ENCODE results near the gene ADNP.

ADNP gene

DNA sequence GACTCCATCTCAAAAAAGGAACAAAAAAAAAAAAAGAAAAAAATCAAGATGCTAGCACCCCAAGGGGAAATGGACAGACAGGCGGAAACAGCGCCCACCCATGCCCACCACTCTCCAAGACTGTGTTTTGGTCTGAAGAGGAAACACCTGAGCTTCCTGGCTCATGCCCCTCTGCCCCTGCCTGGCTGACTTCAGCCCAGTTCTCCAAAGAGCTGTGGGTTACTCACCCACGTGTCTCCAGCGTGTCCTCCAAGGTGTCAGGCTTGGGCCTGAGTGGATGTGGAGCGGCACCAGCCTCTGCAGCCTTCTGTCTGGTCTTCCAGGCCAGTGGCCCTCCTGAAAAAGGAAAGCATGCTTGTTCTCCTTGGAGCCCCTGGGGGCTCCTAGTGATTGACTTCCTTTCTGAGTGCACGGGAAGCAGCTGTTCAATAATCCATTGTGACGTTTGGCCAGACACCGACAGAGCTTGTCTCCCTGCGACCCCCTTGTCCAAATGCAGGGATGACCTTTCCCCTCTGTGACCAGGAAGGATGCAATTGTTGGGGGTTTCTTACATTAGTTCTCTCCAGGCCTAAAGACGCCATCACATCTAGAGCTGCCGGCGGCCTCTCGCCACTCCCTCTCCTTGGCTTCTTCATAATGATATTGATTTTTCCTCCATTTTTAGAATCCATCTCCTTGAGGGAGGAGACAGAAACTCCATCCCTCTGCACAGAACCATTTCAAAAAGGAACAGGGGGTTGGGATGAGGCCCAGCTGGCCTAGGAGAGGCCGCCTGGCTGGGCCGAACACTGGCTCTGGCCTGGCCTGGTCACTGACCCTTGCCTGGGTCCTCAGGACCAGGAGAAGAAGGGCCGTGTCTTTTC lies 58.4 kb downstream of the ADNP start:
- DNase-seq: no peak

DNA sequence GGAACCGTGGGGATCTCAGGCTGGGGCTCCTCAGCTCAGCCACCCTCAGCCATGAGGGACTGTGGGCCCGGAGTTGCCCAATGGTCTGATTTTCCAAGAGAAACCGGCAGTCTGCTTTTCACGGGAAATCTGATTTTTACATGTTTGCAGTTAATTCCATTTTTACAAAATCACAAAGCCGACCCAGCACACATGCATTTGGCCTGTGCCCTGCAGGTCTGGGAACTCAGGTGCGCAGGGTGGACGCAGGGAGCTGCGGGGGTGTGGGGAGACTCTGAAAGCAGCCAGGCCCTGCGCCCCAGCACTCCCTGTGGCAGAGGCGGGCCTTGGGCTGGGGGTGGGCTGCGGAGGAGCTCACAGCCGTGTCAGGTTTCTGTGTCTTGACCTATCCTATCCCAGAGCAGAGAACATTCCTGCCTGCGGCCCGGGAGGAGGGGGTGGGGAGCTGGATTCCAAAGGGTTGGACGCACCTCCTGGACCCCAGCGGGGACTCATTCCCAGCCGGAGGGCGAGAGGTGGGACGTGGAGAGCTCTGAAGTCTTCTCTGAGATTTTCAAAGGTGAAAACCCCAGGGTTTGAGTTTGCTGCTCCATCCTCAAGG lies 60.6 kb downstream of the ADNP start:
- DNase-seq: peak; percentile 81

GRCh38 chr20:50868509-50869495 lies 62.4 kb downstream of the ADNP start:
- DNase-seq: no peak

DNA sequence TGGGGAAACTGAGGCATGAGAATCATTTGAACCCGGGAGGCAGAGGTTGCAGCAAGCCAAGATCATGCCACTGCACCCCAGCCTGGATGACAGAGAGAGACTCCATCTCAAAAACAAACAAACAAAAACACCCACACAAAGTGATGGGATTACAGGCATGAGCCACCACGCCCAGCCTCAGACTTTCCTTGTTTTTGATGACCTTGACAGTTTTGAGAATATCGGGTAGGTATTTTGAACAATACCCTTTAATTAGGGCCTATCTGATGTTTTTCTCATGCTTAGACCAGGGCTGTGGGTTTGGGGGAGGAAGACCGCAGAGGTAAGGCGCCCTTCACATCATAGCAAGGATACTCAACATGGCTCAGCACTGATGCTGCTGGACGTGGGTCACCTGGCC lies 63.4 kb downstream of the ADNP start:
- no peak for DNase-seq

DNA sequence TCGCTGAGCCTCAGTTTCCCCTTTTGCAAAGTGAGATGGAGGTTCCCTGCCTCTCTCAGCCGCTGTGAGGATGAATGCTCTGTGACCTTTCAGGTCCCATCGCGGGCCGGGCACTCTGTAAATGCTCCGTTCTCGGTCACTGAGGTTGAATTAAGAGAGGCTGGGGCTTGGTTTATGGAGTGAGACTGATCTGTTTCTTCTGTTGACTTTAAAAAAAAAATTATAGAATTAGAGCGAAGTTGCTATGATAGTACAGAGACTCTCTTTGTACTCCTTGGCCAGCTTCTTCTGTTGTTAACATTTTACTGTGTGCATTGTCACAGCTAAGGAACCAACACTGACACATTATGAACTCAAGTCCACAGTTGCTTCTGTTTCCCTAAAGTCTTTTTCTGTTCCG lies 64.4 kb downstream of the ADNP start:
- DNase-seq: no peak

- no peak for DNase-seq
Observed at GRCh38 chr20:50866036-50866685, 65.1 kb downstream of the ADNP start.

GRCh38 chr20:50865591-50865990 lies 65.6 kb downstream of the ADNP start:
- DNase-seq: no peak

DNA sequence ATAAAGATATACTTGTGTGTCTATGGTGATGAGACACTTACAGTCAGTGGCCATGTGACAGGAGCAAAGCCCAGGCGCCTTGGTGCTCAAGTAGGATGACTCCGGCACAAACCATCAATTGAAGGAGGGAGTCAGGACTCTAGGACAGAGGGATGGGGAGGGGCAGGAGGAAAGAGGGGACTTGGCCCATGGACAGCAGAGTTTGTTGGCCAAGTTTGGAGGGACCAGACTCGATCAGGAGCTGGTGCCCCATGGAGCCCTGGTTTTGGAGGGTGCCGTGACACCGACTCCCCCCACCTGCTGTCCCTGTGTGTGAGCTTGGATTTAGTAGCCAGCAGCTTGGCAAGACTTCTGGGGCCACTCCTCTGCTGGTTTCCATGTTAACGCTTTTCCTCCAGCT lies 66.1 kb downstream of the ADNP start:
- DNase-seq: no peak

DNA sequence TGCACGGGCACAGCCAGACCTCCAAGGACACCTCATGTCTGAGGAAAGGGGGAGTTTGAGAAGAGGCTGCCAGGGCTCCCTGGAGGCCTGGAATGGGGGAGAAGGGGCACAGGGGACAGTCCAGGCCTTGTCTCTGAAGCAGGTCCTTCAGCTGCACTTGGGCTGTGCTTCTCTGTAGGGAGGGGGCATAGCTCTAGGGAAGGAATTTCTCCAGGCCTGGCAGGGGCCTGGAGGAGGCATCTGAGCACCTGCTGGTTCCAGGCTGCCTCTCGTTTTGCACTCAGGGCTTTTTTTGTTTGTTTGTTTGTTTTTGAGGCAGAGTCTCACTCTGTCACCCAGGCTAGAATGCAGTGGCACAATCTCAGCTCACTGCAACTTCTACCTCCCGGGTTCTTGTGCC lies 68.7 kb downstream of the ADNP start:
- no peak for DNase-seq

GRCh38 chr20:50861012-50861411 lies 70.2 kb downstream of the ADNP start:
- DNase-seq: no peak

- no peak for DNase-seq
Observed at GRCh38 chr20:50859161-50859560, 72.1 kb downstream of the ADNP start.

GRCh38 chr20:50858525-50858924 lies 72.7 kb downstream of the ADNP start:
- DNase-seq: no peak

DNA sequence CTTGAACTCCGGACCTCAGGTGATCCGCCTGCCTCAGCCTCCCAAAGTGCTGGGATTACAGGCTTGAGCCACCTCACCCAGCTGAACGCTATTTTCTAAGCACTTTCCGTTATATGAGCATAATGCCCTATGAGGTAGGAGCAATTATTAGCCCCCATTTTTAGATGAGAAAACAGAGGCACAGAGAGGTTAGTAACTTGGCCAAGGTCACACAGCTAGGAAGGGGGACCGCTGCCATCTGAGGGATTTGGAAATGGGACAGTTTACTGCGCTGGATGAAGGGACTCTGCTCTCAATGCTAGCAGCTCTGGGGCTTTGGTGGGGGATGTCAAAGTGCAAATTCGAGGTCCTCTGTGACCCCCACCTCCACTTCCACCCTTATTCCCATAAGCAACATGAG lies 73.9 kb downstream of the ADNP start:
- DNase-seq: no peak

DNA sequence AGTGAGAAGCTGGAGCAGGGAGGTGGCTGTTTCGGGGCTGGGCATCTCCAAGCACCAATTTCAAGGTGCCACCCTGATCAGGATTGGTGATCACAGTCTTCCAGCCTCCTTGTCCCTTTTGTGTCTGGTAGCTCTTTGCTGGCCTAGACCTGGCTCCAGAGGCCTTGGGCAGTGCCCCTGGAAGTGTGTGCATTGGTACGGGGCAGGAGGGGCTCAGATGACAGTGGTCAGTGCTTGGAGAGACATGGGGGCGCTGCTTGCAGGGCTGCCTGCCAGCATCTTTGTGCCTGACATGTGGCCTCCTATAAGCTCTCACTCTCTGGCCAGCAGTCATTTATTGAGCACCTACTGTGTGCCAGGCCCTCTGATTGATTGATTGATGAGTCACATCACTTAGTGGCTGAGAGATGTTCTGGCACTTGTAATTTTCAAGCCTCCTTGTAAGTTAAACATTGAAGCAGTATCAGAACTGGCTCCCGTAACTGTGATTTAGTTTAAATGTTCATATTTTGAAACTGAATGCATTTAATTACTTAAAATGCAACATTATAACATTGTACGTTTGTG lies 74.7 kb downstream of the ADNP start:
- DNase-seq: no peak

GRCh38 chr20:50855498-50856474 lies 75.5 kb downstream of the ADNP start:
- DNase-seq: no peak

DNA sequence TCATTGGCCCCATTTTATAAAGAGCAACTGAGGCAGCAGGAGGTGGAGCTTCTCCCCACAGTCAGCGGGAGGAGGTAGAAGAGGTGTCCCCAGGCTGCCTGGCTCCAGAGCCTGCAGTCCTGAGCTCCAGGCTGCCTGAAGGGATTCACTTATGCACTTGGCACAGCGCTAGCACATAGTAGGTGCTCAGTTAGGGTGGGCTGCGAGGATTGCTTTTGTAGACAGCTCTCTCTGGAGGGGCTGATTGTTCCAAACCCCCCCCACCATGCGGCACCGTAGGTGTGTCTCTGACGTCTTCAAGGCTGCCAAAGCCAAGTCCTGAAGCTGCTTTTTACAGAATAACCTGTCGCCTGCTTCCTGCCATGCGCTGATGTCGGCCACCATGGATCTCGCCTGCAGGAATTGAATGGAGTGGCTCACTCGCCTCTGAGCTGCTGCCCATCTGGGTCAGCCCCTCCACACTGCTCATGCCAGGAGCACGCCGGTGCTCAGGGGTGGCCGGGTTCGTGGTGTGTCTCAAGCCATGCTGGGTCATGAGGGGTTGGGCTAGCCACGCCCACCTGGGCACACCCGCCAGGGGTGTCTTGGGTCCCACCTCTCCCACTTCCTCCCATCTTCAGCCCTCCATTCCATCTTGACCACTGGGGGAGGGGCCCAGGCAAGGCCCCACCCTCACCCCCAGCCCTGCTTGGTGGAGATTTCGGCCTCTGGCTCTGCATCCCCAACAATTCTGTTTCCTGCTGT lies 76.6 kb downstream of the ADNP start:
- DNase-seq: no peak

- no peak for DNase-seq
Observed at GRCh38 chr20:50852085-50852484, 79.2 kb downstream of the ADNP start.

DNA sequence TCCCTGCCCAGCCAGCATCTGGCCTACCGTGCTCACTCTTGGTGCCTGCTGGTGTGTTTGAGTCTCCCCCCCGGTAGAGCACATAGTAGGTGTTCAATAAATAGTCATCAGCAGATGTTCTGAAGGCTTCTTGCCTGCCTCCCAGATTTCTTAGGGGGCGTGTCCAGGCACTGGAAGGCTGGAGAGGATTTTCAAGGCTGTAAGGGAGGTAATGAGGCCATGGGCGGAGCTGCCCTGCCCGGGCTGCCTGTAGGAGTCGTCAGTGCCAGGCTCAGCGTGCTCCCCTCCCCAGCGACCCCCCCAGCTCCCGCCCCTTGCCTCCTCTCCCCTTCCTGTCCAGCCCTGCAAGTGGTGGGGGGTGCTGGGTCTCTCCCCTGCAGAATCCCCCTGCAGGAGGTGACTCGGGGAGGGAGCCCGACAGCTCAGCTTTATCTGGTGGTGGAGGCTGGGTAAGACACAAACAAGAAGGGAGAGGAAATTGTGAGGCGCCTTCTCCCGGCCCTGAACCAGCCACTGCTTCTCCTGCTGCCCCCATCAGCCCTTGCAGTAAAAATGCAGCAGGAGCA lies 80.4 kb downstream of the ADNP start:
- DNase-seq: no peak

- no peak for DNase-seq
Observed at GRCh38 chr20:50848846-50849673, 82.2 kb downstream of the ADNP start.

Data from fibroblast of skin of scalp (primary cell).